GM21526 (cell line): ENCODE measurements around the gene PBX3.
"Not testable (repeated sequence)": the region's sequence is repeated elsewhere in the genome, so short reads cannot be mapped to it uniquely, and the experiment has no call there.

Experiments used
- ATAC-seq: cut with Tn5 transposase; IDR thresholded peaks from one replicate; pipeline ENCODE4 v1.9.1; 2021; ENCODE audit warnings: moderate library complexity; ENCODE audit not compliant: unreplicated experiment, low FRiP score

PBX3 gene

DNA sequence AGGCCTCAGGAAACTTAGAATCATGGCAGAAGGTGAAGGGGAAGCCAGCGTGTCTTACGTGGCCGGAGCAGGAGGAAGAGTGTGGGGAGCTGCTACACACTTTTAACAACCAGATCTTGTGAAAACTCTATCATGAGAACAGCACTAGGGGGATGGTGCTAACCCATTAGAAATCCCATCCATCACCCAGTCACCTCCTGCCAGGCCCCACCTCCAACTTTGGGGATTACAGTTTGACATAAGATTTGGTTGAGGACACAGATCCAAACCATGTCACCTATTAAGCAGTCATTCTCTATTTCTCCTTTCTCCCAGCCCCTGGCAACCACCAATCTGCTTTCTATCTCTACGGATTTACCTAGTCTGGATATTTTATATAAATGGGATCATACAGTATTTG lies 26.9 kb downstream of the PBX3 start:
- no peak for ATAC-seq

GRCh38 chr9:125776789-125777188 lies 29.6 kb downstream of the PBX3 start:
- not testable (repeated sequence) for ATAC-seq

GRCh38 chr9:125778538-125779219 lies 31.5 kb downstream of the PBX3 start:
- not testable (repeated sequence) for ATAC-seq

- ATAC-seq: not testable (repeated sequence)
These were observed 32.0 kb downstream of the PBX3 start for GRCh38 chr9:125779220-125779565.

DNA sequence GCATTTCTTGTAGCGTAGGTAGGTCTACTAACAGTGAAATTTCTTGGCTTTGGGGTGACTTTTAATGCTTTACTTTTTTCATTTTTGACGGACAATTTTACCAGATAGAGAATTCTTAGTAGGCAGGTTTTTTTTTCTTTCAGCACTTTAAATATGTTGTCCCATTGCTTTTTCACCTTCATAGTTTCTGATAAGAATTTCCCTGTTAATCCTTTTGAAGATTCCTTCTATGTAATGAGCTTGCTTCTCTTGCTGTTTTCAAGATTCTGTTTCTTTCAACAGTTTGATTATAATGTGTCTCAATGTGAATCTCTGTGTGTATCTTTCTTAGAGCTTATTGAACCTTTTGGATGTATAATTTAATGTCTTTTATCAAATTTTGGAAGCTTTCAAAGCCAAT lies 35.5 kb downstream of the PBX3 start:
- ATAC-seq: no peak

DNA sequence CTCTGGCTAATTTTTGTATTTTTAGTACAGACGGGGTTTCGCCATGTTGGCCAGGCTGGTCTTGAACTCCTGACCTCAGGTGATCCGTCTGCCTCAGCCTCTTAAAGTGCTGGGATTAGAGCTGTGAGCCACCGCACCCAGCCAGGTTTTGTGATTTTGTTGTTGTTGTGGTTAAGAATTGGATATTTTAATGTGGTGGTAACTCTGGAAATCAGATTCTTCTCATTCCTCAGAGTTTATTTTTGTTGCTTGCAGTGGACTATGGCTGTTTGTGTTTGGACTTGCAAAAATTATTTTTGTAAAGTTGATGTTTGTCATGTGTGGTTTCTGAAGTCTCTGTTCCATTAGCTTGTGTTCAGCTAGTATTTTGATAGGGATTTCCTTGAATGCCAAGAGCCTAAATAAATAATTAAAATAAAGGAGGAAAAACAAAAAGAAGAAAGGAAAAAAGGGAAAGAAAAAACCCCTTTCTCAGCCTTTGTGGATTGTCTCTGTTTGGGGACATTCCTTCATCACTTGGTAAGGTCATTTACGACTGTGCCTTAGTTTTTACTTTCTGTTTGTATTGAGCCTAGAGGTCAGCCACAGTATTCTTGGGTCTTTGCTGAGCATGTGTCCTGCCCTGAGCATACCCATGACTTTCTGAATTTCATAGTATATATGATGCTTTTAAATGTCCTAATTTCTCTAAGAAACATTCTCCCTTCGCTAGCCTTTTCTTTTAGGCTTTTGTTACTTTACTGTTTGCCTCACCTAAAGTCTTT lies 37.3 kb downstream of the PBX3 start:
- ATAC-seq: no peak

- no peak for ATAC-seq
These were observed 38.1 kb downstream of the PBX3 start for GRCh38 chr9:125785248-125785751.

DNA sequence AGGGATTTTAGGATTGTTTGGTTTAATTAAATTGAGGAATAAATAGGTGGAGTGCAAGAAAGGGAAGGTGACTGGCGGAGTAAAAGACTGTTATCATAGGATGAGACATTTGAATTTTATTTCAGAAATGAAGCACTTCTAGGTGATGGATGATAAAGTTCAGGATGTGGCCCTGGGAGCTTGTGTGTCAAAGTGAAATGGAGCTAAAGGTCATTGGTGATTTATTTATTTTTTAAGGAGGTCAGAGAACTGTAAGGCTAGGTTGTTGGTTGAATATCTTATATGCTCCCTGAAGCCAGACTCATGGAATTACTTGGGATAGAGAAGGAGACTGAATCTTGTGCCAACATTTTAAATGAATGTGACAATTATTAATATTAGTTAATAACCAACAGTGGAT lies 40.5 kb downstream of the PBX3 start:
- ATAC-seq: no peak

- ATAC-seq: no peak
These were observed 42.0 kb downstream of the PBX3 start for GRCh38 chr9:125789196-125789595.

DNA sequence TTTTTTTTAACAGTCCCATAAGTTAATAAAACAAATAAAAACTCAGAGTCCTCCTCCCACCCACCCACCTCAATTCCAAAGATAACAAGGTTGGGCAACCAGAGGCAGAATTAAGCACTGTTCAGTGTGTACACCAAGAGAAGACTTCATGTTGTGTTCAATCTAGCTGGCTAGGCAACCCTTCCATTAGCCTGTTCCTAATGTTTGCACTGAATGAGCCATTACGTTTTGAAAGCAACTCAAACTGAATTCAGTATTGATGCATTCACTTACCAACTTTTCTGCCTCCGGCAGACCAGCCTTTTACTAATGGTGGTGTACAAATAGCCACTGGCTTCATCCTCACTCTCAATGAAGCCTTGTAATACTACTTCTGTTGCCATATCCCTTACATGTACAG lies 47.5 kb downstream of the PBX3 start:
- ATAC-seq: no peak

- ATAC-seq: no peak
These were observed 48.9 kb downstream of the PBX3 start for GRCh38 chr9:125795970-125796596.

GRCh38 chr9:125797930-125798329 lies 50.8 kb downstream of the PBX3 start:
- ATAC-seq: no peak

DNA sequence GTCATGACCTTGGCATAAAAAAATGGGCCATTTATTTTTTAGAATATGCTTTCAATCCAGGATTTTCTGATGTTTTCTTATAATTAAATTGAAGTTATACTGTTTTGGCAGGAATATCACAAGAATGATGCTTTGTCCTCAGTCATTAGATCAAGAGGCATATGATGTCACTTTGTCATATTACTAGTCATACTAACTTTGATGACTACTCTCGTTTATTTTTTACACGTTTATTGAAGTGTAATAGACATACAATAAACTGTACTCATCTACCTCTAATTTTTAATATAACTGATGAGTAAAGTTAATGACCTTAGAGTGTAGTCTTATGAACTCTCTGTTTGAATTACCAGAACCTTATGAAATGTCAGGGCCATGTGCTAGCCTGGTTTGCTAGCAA lies 56.4 kb downstream of the PBX3 start:
- no peak for ATAC-seq

DNA sequence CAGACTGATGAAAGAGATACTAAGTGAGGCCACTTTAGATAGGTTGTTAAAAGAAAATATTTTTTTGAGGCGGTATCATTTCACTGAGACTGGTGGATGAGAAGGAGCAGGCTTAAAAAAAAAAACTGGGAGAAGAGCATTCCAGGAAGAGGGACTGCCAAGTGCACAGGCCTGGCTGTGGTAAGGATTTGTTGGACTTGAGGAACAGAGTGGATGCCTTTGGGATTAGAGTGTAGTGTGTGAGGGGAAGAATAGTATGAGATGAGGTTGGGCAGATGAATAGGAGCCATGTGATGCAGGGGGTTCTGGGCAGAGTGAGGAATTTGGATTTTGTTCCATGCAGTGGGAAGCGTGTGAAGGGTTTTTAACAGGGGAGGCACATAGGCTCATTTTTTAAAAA lies 57.9 kb downstream of the PBX3 start:
- ATAC-seq: no peak

- no peak for ATAC-seq
These were observed 58.4 kb downstream of the PBX3 start for GRCh38 chr9:125805586-125805985.

DNA sequence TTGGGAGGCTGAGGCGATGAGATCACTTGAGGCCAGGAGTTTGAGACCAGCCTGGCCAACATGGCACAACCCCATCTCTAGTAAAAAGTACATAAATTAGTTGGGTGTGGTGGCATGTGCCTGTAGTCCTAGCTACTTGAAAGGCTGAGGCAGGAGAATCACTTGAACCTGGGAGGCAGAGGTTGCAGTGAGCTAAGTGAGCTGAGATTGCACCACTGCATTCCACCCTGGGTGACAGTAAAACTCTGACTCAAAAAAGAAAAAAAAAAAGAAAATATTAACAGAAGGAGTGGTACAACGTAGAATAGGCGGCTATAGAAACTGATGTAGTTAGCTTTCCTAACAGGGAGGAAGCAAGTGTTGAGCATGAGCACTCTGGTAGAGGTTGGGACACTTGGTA lies 59.9 kb downstream of the PBX3 start:
- ATAC-seq: no peak

- ATAC-seq: no peak
These were observed 63.0 kb downstream of the PBX3 start for GRCh38 chr9:125810161-125810560.

- ATAC-seq: no peak
These were observed 63.8 kb downstream of the PBX3 start for GRCh38 chr9:125811002-125811401.

DNA sequence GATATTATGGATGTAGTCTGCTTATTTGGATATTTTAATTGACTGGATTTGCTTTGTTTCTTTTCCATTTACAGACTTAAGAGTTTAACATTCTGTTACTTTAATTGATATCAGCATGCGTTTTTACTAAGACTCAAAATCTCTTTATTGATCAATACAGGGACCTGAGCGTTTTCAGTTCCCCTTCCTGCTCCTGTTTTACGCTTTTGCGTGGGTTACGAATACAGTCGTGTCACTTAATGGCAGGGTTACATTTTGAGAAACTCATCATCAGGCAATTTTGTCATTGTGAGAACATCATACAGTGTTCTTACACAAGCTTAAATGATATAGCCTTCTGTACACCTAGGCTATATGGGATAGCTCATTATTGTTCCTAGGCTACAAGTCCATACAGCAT lies 65.2 kb downstream of the PBX3 start:
- peak; percentile 50 for ATAC-seq

DNA sequence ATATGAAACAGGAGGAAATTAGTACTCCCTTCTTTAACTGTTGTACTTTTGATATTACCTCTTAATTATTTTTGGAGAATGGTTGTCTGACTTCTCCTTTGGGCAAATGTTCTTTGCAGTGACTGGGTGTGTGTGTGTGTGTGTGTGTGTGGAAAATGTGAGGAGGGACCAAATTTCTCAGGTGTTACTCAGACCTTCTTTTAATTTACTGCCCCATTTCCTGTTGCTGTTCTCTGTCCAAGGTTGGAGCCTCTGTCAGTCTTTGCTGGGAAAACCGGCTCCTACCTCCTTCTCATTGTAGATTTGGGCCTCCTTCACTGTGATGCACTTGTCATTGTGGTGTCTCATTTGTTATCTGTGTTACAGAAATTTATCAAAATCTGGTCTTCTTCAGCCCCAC lies 68.4 kb downstream of the PBX3 start:
- ATAC-seq: no peak

GRCh38 chr9:125816321-125816720 lies 69.1 kb downstream of the PBX3 start:
- no peak for ATAC-seq
